GM11168 (cell line): ENCODE data around the gene TXLNB.
"Not testable (repeated sequence)": the region's sequence is repeated elsewhere in the genome, so short reads cannot be mapped to it uniquely, and the experiment has no call there.

Experiments used
- in situ Hi-C: fragments of 300-500 bp; cut with MboI; formaldehyde crosslinking; loops from one replicate; pipeline ENCODE4 v1.12.0; 2022; ENCODE audit warnings: low sequenced_read_pairs; ENCODE audit not compliant: unreplicated experiment

Gene TXLNB

DNA sequence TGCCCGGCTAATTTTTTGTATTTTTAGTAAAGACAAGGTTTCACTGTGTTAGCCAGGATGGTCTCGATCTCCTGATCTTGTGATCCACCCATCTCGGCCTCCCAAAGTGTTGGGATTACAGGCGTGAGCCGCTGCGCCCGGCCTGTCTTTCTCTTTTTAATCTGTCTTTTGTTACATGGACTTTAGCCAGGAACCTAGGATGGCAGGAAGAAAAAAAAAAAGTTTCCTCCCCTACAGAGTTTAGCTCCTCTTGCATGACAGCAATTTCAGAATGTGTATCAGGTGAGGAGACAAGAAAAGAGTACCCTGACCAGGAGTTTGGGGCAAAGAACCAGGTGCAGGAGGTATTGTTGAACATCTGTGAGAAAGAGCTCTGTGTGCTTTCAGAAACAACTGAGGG, 21.4 kb upstream of the TXLNB start:
- in situ Hi-C loops: no loop called here

DNA sequence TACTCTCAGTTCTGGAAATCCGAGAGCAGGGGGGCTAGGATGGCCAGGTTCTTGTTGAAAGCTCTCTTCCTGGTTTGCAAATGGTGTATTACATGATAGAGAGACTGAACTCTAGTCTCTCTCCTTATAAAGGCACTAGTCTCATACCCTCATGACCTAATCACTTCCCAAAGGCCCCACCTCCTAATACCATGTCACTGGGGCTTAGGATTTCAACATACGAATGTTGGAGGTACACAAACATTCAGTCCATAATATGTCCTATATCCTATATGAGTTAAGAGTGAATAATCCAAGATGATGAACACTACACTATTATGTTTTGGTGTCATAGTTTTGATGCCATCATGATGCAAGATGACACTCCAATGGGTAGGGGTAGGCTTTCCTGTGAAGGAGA, 20.0 kb upstream of the TXLNB start:
- in situ Hi-C loops: no loop called here

DNA sequence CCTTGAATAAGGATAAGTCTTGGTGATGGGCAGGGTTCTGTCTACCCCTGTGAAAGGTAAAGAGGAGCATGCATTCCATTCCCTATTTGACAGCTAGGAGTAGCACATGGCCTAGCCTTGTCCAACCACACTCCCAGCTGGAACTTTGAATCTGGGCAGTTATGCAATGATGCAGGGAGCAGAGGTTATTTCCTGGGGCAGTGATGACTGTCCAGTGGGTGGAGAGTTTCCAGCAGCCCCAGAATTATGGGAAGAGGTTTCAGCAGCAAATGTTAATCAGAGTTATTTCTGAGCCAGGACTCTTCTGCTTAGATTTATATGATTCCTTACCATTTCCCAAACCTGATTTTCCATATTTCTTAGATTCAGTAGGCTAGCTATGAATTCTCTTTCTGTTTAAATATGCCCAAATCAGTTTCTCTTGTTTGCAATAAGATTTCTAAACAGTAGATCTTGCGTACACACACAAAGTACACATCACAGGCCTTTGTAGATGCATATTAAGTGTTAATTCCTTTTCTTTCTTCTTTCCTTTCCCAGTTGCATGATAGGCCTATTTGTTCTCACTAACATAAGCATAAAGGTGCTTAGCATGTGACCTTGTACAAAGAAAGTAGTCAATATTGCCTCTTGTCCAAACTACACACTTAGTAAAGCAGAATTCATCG, 17.3 kb upstream of the TXLNB start:
- in situ Hi-C loops: no loop called here

DNA sequence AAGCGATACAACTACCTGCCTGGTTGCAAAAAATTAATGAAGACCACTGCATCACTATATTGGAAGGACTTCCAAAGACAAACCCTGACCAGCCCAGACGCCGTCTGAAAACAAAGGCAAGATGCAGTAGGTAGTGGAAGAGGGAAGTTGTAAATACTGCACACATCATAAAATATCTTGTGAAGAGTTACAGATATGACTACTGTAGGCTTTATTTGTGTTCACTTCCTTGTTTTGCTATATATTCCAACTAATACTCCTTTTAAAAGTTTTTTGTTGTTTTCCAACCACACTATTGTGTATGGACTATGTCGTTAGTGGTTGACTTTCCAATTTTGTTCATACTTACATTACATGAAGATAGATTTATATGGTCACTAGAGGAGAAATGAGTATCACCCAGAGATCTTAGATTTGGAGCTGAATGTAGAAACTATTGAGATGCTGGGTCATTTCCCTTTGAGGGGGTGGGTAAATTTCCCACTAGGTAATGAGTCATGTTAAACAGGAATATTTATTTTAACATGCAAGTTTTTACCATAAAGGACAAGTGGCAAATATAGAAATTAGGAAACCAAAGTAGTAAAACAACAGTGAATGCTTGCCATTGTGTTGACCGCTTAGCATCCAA, 16.6 kb upstream of the TXLNB start:
- in situ Hi-C loops: no loop called here

DNA sequence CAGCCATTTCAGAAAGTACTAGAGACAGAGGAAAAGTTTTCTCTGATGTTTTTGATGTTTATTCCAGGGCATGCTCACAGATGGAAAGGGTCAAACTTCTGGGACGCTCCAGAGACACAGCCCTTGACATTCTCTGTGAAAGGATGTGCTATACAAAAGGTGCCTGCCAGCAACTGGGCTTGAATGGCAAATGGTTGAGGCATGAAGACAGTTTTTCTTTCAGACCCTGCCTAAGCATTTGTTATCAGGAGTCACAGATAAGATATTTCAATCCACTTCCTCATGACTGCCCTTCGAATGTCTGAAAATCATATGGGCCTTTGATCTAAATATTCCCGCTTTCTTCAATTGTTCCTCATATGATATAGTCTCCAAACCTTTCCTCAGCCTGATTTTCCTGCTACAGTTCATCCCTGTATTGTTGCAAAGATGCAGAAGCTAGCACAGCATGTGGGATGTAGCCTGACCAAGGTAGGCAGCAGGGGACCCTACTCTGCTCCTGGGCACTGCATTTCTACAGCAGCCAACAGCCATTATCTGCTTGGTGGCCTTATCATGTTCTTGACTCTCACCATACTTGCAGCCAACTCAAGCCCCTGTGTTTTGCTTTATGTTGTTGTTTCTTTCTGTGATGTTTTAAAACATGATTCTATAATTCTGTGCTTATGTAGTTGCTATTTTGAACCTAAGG, 14.6 kb upstream of the TXLNB start:
- in situ Hi-C loops: no loop called here

DNA sequence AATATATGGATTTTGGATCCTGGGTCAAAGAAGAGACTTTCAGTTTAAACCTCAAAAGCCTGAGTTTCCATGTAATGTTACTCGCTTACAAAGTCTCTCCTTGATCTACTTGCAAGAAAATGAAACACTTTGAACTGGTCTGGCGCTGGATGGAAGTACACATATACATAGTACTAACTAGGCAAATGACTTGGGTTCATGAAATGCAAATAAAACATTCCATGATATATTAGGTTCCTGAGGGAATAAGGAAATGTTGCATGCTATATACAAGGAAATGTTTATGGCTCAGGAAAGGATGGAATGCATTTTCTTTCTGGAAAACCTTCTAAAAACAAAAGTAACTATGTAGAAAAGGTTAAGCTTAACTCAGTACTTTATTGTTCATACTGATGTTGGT, 11.4 kb upstream of the TXLNB start:
- in situ Hi-C loops: no loop called here

DNA sequence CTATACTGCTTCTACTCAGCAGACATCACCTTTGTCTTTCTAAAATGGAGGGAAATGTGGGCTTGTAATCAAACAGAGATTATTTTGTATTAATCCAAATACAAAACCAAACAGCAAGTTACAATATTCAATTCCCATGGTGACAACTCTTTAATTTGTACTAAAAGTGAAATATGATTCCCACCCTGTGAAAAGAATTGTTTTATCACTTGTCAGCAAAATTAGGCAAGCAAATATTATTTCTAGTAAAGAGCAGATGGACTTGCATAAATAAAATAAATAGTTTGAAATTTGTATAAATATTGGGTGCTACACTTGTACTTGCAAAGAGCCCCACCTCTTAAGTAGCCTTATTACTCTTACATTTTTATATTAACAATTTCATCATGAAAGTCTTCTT, 6.1 kb upstream of the TXLNB start:
- in situ Hi-C loops: no loop called here

DNA sequence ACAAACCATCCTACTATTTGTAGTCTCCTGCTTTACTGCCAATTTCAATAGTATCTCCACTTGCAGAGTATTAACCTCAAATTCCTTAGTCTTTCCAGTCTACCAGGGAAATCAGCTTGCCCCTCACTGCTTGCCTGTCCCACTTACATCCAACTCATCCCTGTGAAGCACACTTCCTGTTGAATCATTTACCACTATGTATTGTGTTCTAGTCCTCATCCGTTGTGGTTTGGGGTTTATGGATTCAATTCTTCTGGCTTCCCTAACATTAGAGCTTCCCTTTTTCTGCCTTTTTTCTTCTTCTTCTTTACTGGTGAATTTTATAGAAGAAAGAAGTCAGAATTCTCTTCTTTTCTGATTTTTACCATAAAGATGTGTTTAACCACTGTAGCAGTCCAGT, 5.1 kb upstream of the TXLNB start:
- in situ Hi-C loops: no loop called here

DNA sequence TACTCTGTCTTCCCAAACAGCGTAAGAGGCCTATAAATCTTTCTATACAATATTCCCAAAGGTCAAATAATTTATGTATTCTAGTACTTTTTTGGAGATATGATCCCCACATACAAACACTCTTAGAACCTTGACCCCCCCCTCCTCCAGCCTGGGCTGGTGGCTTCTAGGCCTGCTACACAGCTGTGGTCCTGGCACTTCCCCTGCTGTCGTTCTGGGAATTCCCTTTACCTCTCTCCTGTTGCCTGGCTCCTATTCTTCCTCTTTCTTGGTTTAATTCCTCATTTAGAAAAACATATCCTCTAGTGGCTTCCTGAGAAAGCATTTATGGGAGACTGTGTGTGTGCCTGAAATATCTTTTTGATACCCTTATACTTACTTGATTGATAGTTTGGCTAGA, 4.1 kb upstream of the TXLNB start:
- in situ Hi-C loops: no loop called here

DNA sequence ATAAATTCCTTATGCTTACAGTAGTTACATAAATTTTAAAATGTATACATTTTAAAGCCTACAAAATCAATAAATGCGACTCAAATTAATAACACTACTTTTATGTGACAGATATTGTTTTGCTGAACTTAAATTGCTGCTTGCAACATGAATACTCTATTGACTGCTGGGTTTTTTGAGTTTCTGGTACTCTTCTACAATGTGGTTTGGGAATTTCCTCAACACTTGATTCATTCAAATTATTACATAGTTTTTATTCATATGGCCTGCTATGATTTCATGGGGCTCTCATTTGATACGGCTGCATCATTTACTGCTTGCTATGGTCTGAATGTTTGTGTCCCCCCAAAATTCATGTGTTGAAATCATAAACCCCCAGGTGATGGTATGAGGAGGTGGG, 2.3 kb upstream of the TXLNB start:
- in situ Hi-C loops: no loop called here

DNA sequence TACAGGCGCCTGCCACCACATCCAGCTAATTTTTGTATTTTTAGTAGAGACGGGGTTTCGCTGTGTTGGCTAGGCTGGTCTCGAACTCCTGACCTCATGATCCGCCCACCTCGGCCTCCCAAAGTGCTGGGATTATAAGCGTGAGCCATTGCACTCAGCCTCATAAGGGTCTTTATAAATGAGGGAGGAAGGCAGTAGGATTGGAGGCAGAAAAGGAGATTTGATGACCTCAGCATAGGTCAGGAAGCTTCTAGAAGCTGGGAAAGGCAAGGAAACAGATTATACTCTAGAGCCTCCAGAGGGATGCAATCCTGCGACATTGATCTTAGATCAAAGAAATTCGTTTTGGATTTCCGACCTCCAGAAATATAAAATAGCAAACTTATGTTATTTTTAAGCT, 1.4 kb upstream of the TXLNB start:
- in situ Hi-C loops: not testable (repeated sequence)

DNA sequence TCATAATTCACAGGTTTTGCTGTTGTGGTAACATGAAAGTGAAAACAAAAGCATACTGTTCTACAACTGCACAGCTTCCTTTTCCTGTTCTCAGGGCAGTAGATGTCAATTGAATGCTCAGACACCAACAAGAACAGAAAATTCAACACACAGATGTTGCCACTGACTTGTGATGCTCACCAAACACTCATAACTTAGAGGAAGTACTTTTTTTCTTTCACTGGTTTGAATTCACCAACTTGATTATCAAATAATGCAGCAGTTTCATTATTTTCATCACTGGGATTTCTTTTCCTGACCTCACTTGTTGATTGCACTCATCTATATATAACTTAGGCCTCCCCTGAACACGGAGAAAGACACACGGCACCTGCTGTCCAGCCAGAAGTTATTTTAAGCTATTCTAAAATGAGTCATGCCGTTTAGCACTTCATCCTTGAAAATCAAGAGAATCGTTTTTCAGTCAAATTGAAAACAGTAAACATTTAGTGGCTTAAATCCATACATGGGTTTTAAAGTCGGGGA, 949 bp downstream of the TXLNB start:
- in situ Hi-C loops: no loop called here

DNA sequence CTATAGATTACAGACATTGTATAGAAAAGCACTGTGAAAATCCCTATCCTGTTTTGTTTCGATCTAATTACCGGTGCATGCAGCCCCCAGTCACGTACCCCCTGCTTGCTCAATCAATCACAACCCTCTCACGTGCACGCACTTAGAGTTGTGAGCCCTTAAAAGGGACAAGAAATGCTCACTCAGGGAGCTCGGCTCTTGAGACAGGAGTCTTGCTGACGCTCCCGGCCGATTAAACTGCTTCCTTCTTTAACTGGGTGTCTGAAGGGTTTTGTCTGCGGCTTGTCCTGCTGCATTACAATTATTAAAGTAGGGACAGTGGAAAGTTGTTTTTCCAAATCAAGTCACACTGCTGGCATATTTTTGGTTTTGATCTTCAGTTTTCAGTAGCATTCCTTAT, 2.6 kb downstream of the TXLNB start:
- in situ Hi-C loops: no loop called here

DNA sequence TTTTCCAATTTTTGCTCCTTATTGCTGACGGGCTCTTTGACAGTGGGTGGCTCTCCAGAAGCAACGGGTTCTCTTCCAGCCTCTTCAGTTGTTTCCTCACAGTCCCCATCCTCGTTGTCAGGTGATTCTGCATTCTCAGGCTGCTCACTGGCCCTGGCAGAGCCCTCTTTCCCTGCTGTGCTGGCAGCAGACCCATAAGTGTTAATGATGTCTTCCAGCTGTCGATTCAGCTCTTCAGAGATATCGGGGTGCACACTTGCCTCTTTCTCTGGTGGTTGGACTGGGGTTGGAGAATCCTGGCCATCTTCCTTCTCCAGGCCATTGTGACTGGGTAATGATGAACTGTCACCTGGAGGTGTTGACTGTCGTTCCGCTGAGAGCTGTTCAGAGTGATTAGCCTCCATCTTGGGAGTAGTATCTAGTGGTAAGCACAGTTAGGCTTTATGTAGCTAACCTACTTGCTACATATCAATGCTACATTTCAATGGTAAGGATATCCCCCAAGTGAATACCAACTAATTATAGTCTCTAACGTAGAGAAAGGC, 3.2 kb downstream of the TXLNB start:
- in situ Hi-C loops: no loop called here

DNA sequence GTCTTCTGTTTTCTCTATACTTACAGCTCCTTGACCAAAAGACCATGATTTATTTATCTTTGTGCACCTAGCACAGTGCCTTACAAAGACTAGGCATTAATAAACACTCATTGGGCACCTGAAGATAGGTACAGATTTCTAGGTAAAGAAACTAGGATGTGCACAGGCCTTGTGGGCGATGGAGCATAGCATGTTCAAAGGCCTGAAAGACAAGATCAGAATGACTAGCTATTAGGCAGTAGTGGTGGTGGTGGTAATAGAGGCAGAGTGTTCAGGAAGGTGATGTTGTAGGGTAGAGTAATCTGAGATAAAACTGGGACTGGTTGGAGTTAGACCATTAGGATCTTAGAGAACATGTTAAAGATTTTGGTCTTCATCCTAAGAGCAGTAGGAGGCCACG, 3.9 kb downstream of the TXLNB start:
- in situ Hi-C loops: no loop called here

DNA sequence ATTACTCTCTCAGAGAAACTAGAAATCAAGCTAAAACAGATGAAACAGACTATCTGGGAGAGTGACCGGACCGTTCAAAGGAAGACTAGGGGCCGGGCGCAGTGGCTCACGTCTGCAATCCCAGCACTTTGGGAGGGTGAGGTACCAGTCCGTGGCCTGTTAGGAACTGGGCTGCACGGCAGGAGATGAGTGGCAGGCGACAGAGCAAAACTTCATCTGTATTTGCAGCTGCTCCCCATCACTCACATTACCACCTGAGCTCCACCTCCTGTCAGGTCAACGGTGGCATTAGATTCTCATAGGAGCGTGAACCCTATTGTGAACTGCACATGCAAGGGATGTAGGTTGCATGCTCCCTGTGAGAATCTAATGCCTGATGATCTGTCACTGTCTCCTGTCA, 5.4 kb downstream of the TXLNB start:
- in situ Hi-C loops: not testable (repeated sequence)

DNA sequence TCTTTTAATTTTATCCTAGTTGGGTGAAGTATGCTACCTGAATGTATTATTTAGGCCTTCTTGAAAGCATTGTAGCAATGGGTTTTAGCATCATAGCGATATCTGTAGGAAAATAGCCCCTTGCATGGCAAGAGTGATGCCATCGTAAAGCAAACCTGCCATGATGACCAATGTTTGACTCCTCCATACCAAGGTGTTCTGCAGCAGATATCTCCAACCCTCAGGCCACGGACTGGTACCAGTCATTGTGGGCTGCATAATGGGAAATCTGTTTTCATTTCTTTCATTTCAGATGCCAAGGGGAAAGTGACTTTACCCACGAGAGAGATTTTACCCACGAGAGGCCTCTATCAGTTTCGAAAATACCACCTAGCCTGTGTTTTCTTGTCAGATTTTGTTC, 6.2 kb downstream of the TXLNB start:
- in situ Hi-C loops: no loop called here

DNA sequence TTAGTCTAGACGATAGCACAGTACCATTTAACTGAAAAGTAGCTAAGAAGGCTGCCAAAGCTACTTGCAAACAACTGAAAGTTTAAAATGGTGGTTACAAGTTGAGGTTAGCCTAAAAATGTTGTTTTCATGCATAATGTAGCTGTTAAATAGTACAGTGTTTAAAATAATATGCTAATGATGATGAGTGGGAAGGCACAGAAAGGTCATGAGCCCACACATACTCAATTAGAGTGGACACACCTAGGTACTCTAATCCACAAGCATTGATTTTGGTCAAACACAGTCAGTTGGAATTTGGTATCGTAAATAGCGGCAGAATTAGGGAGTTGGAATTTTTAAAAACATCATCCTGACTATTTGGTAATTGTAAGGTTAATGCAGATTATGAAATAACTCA, 7.0 kb downstream of the TXLNB start:
- in situ Hi-C loops: no loop called here

DNA sequence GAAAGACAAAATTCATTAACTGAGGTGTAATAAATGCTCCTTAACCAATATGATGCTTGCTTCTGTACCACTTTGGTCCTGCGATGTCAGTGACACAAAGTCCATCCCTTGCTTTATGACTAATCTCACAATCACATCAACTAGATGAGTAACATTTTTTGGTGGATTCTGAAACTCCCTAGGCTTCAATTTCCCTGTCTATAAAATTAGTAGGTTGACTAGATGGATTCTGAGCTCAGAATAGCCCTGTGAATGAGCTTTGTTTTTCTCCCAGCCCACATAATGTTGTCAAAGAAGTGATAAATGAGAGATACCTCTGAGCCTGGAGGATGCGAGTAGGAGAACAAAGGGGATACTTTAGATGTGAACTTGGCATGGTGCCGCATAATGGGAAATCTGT, 9.1 kb downstream of the TXLNB start:
- in situ Hi-C loops: no loop called here

DNA sequence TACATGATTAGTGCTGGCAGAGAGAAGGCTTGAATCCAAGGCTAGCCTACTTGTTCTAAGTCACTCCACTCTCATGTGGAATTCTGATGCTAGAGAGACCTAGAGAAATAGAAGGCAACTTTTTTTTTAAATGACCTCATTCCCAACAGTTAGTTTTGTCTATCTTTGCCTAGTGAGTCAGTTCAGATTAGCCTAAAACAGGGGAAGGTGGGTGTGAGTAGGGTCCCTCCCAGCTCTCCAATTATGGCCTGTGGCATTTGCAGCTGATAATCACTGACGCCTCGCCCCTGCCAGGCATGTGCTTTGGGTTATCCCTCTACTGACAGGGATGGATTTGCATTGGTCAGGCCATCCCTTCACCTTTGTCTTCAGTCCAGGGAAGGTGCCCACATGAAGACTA, 13.6 kb downstream of the TXLNB start:
- in situ Hi-C loops: no loop called here

DNA sequence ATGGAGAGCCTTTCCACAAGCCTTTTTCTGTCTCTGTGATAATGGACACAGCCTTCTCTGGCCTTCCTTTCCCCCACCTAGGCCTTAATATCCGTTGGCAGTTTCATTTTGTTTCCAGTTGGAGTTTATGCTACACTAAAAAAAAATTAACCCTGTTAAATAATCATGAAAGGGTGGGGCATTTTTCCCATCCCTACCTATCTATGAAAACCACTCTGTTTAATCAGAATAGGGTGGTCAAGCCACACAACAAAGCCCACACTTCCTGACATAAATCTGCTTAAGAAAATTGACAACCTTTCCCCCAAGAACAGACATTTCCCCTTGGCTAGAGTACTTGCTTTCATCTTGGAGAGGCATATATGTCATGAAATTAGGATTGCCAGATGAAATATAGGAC, 14.2 kb downstream of the TXLNB start:
- in situ Hi-C loops: no loop called here
